PC-9 (cell line): ENCODE results near the gene MRPS27. TPM values are rescaled to one million over a fixed set of nuclear protein-coding genes. Genes with fewer than 3 reads are reported as not detected.

ENCODE experiments used
- BruUV-seq: library from RNA; stranded (reverse); fragments of 400-500 nt; replicated peaks from 2 replicates; lab custom pipeline; 2021; lab: Mats Ljungman, UMichigan
- CTCF ChIA-PET: fragments of 300-600 bp; sonication (Branson Sonifier 250); formaldehyde crosslinking; loops from one replicate; lab custom pipeline; 2022; ENCODE audit warnings: antibody characterized with exemption; lab: Charles Lee
- POLR2A ChIA-PET: fragments of 300-600 bp; sonication (Branson Sonifier 250); formaldehyde crosslinking; loops from one replicate; lab custom pipeline; 2022; ENCODE audit warnings: antibody characterized with exemption; ENCODE audit not compliant: unreplicated experiment; lab: Charles Lee
- DNase-seq, 2 experiments: peaks; one replicate each; pipeline versions ENCODE4 v3.0.0 to v3.0.0-alpha.2; 2015 to 2022; ENCODE audit warnings: mixed read lengths in 1 of 2
- H2AFZ ChIP-seq: fragments of 200-600 bp; sonication (generic); 2 replicates; pipeline ENCODE4 v1.8.1; 2017; ENCODE audit warnings: antibody characterized with exemption
- H3F3A ChIP-seq: fragments of 200-600 bp; sonication (generic); 2 replicates; pipeline ENCODE4 v1.8.1; 2017; ENCODE audit warnings: antibody characterized with exemption, mild to moderate bottlenecking, low read depth; ENCODE audit not compliant: insufficient read depth
- H3K27ac ChIP-seq: fragments of 200-600 bp; sonication (generic); 2 replicates; pipeline ENCODE4 v1.6.1; 2016; ENCODE audit warnings: mixed run types
- H3K27me3 ChIP-seq: fragments of 200-600 bp; sonication (generic); 2 replicates; pipeline ENCODE4 v1.6.1; 2016; ENCODE audit warnings: low read depth, mixed run types; ENCODE audit not compliant: insufficient read depth
- H3K36me3 ChIP-seq: fragments of 200-600 bp; sonication (generic); 2 replicates; pipeline ENCODE4 v1.6.1; 2016; ENCODE audit warnings: low read depth, mixed run types
- H3K4me1 ChIP-seq: fragments of 200-600 bp; sonication (generic); replicated peaks from 2 replicates; pipeline ENCODE4 v1.6.1; 2016; ENCODE audit warnings: mixed run types; ENCODE audit not compliant: insufficient read depth
- H3K4me2 ChIP-seq: fragments of 200-600 bp; sonication (generic); 2 replicates; pipeline ENCODE4 v1.6.1; 2017; ENCODE audit warnings: mixed run types
- H3K4me3 ChIP-seq: fragments of 200-600 bp; sonication (generic); 2 replicates; pipeline ENCODE4 v1.6.1; 2016; ENCODE audit warnings: mixed run types
- H3K79me2 ChIP-seq: fragments of 200-600 bp; sonication (generic); 2 replicates; pipeline ENCODE4 v1.6.1; 2017; ENCODE audit warnings: low read depth, mixed run types
- H3K9me2 ChIP-seq: fragments of 200-600 bp; sonication (generic); 2 replicates; pipeline ENCODE4 v1.8.1; 2017; ENCODE audit warnings: mild to moderate bottlenecking; ENCODE audit not compliant: insufficient read depth
- H3K9me3 ChIP-seq: fragments of 200-600 bp; sonication (generic); 2 replicates; pipeline ENCODE4 v1.8.1; 2016; ENCODE audit warnings: low read depth; ENCODE audit not compliant: insufficient read depth
- H4K20me1 ChIP-seq: fragments of 200-600 bp; sonication (generic); 2 replicates; pipeline ENCODE4 v1.8.1; 2017; ENCODE audit not compliant: insufficient read depth
- EZH2 ChIP-seq: fragments of 200-600 bp; sonication (generic); IDR thresholded peaks from 2 replicates; pipeline ENCODE4 v1.8.0; 2017; ENCODE audit warnings: antibody characterized with exemption, low read depth
- intact Hi-C: fragments of 100-400 bp; cut with micrococcal nuclease; formaldehyde crosslinking; loops from one replicate; pipeline ENCODE4 v1.10.0; 2022; ENCODE audit not compliant: unreplicated experiment
- total RNA-seq: library from RNA; stranded (reverse); gene quantifications from 2 replicates; pipeline ENCODE4 v1.2.3, GENCODE V29; 2021
- TF ChIP-seq, protein P1 (sequence below): fragments of 200-600 bp; sonication (generic); conservative IDR thresholded peaks from 2 replicates; pipeline ENCODE4 v1.6.1; 2017; ENCODE audit warnings: mixed run types, antibody characterized with exemption, mild to moderate bottlenecking, moderate library complexity

Gene MRPS27
- total RNA-seq, 1 experiment from 2014 or later: 71.0 TPM

DNA sequence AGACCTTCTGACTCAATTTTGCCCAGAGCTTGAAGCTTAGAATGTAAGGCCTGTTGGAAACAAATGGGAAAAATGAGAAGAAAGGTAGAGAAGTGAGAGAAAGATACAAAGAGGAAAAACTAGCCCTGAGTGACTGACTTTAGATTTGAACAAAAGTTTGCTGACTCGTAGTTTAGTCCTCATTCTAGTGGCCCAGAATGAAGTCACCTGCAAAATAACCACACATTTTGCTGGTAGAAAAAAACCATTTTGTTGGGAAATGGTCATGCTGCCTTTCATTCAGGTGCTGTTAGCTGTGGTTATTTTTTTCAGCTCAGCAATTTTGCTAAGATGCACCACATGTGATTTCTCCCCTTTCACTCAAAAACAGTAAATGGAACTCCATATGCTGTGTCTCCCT is 98.9 kb downstream of the MRPS27 start:
- TF ChIP-seq, protein P1, sequence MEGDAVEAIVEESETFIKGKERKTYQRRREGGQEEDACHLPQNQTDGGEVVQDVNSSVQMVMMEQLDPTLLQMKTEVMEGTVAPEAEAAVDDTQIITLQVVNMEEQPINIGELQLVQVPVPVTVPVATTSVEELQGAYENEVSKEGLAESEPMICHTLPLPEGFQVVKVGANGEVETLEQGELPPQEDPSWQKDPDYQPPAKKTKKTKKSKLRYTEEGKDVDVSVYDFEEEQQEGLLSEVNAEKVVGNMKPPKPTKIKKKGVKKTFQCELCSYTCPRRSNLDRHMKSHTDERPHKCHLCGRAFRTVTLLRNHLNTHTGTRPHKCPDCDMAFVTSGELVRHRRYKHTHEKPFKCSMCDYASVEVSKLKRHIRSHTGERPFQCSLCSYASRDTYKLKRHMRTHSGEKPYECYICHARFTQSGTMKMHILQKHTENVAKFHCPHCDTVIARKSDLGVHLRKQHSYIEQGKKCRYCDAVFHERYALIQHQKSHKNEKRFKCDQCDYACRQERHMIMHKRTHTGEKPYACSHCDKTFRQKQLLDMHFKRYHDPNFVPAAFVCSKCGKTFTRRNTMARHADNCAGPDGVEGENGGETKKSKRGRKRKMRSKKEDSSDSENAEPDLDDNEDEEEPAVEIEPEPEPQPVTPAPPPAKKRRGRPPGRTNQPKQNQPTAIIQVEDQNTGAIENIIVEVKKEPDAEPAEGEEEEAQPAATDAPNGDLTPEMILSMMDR: no peak
- TF ChIP-seq EZH2: no peak
- no peaks in the 10 kb centered on the region for H3F3A ChIP-seq
- no peak for DNase-seq
- BruUV-seq: no TSS peak
- H3K4me1 ChIP-seq: no peaks in the 10 kb centered on the region
- no peaks in the 10 kb centered on the region for H3K9me2 ChIP-seq
- H3K27me3 ChIP-seq: no peaks in the 10 kb centered on the region
- no peak overlapping the region for H3K4me2 ChIP-seq
- peaks cover 26% of the 10 kb centered on the region for H3K36me3 ChIP-seq
- intact Hi-C loops: no loop called here
- no peak overlapping the region for H2AFZ ChIP-seq
- H4K20me1 ChIP-seq: no peaks in the 10 kb centered on the region
- H3K9me3 ChIP-seq: no peaks in the 10 kb centered on the region
- no peaks in the 10 kb centered on the region for H3K79me2 ChIP-seq
- no peak overlapping the region for H3K4me3 ChIP-seq
- POLR2A ChIA-PET: no interaction called here
- CTCF ChIA-PET: no interaction called here
- H3K27ac ChIP-seq: no peak overlapping the region

DNA sequence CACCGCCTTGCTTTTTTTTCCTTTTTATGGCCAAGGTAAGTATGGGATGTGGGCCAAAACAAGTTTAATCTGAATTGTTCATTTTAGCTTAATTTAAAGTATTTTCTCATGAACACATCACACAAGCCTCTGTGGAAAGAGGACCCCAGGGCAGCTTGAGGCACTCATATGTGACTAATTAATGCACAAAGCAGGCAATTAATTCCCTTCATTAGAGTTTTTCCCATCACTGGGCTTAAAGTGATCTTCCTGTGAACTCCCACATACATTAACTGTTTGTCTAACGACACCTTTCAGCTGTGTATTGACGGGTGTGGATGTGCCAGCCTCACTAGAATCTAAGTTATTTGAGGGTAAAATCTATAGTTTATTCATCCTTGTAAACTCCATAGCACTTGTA is 103.3 kb downstream of the MRPS27 start:
- H4K20me1 ChIP-seq: no peaks in the 10 kb centered on the region
- POLR2A ChIA-PET: interaction anchor here (0.5 kb wide), 1 partner anchor 17 kb away, joined by 3 read pairs; no protein-coding TSS in a partner anchor
- H3K4me3 ChIP-seq: no peak overlapping the region
- no peak for DNase-seq
- H3K27ac ChIP-seq: no peak overlapping the region
- peaks cover 10% of the 10 kb centered on the region for H3K36me3 ChIP-seq
- intact Hi-C loops: no loop called here
- BruUV-seq: no TSS peak
- no peaks in the 10 kb centered on the region for H3K79me2 ChIP-seq
- H3F3A ChIP-seq: peaks cover 9% of the 10 kb centered on the region; the same call in 1 of the 2 replicates
- no peaks in the 10 kb centered on the region for H3K9me2 ChIP-seq
- H2AFZ ChIP-seq: no peak overlapping the region
- peaks cover 11% of the 10 kb centered on the region for H3K4me1 ChIP-seq
- H3K27me3 ChIP-seq: no peaks in the 10 kb centered on the region
- H3K4me2 ChIP-seq: no peak overlapping the region
- CTCF ChIA-PET: no interaction called here
- no peaks in the 10 kb centered on the region for H3K9me3 ChIP-seq
- TF ChIP-seq, protein P1: no peak
- no peak for TF ChIP-seq EZH2

DNA sequence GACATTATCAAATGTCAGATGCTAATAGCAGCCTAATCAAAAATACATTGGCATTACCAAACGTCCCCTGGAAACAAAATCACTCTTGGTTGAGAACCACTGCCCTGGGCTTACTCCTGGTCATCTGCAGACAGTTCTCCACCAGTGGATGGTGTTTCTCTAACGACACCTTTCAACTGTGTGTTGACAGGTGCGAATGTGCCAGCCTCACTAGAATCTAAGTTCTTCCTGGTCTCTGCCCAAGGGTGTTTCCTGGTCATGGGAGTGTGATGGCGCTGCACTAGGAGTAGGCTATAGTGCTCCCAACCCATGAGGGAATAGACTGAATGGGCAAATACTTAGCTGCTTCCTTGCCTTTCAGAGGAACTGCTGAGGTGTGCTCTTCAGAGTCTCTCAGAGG is 105.9 kb downstream of the MRPS27 start:
- intact Hi-C loops: loop anchor here (5.0 kb wide), 1 partner anchor 33 kb away; no protein-coding TSS in a partner anchor
- CTCF ChIA-PET: interaction anchor here (0.6 to 1.1 kb wide), 2 partner anchors 21 to 155 kb away, joined by 3 read pairs; no protein-coding TSS in a partner anchor
- Histone ChIP-seq H4K20me1 (no peaks in the 10 kb centered on the region), H3K9me3 (no peaks in the 10 kb centered on the region), H3K79me2 (no peaks in the 10 kb centered on the region), H3K27ac (no peak overlapping the region), H3K9me2 (no peaks in the 10 kb centered on the region), H3K4me2 (no peak overlapping the region), H3K27me3 (no peaks in the 10 kb centered on the region), H3F3A (peaks cover 33% of the 10 kb centered on the region; the same call in 1 of the 2 replicates), H3K4me1 (peaks cover 36% of the 10 kb centered on the region), H2AFZ (no peak overlapping the region), H3K36me3 (no peaks in the 10 kb centered on the region), H3K4me3 (no peak overlapping the region)
- POLR2A ChIA-PET: no interaction called here
- no TSS peak for BruUV-seq
- no peak for TF ChIP-seq EZH2
- TF ChIP-seq, protein P1: no peak
- no peak for DNase-seq
